ENCODE data around the gene GIMAP6.

GIMAP6 gene

DNA sequence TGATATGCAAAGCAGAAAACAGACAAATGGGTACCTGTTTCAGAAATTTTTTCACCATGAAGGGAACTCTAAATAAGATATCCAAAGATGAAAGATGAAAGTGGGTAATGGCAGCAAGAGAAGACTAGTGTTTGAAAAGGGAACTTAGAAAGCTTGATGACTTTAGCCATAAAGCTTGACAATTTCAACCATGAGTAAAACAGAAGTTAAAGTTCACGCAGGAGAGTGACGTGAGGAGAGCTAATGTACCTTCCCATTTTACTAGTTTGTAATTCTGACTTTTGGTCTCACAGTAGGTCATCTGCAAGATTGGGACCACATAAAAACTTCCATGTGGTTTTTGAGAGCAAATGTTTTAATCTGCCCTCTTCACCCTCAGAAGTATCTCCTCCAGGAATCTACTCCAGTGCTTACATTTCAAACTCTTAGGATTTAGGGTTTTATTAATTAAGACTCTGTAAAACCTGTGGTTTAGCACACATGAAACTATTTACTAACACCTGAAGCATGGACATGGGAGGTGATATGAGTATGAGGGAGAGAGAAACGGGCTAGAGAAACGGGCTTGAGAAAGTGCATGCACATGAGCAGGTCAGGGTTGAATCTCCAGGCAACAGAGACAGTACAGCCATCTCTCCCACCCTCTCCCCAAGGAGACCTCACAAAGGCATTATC is 28.9 kb upstream of the GIMAP6 start:
- TF ChIP-seq FOXP2 (optimal IDR thresholded peaks at IDR 0.05; ENCODE audit: borderline replicate concordance, extremely low read depth, extremely low read length, insufficient read depth) (no peak), TAF1 (IDR thresholded peaks at IDR 0.05; ENCODE audit: borderline replicate concordance, insufficient read depth, low read length) (no peak), SIN3A (IDR thresholded peaks at IDR 0.05; ENCODE audit: borderline replicate concordance, insufficient read depth, low read length) (no peak), POLR2AphosphoS5 (IDR thresholded peaks at IDR 0.05; ENCODE audit: low read depth, low read length) (no peak)
- TF ChIP-seq, protein P1, sequence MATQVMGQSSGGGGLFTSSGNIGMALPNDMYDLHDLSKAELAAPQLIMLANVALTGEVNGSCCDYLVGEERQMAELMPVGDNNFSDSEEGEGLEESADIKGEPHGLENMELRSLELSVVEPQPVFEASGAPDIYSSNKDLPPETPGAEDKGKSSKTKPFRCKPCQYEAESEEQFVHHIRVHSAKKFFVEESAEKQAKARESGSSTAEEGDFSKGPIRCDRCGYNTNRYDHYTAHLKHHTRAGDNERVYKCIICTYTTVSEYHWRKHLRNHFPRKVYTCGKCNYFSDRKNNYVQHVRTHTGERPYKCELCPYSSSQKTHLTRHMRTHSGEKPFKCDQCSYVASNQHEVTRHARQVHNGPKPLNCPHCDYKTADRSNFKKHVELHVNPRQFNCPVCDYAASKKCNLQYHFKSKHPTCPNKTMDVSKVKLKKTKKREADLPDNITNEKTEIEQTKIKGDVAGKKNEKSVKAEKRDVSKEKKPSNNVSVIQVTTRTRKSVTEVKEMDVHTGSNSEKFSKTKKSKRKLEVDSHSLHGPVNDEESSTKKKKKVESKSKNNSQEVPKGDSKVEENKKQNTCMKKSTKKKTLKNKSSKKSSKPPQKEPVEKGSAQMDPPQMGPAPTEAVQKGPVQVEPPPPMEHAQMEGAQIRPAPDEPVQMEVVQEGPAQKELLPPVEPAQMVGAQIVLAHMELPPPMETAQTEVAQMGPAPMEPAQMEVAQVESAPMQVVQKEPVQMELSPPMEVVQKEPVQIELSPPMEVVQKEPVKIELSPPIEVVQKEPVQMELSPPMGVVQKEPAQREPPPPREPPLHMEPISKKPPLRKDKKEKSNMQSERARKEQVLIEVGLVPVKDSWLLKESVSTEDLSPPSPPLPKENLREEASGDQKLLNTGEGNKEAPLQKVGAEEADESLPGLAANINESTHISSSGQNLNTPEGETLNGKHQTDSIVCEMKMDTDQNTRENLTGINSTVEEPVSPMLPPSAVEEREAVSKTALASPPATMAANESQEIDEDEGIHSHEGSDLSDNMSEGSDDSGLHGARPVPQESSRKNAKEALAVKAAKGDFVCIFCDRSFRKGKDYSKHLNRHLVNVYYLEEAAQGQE (IDR thresholded peaks at IDR 0.05; ENCODE audit: insufficient read depth in 1 of 2, low read depth in 2 of 2, low read length in 2 of 2), result no peak

DNA sequence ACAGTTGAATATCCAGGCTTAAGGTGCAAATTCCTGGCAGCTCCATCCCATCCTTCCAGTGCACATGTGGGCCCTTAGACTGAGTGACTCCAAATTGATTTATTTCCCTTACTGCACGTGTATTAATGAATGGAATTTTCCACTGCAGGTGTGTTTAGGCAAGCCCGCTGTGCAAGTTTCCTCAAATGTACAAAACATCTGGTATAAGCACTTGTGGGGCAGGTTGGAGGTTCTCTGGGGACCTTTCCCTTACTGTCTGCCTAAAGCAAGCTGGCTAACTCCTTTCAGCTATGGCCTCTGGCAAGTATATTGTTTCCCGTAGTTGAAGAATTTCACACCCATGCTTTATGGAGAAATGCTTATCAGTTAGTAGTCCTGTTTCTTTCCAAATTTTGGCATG is 25.3 kb upstream of the GIMAP6 start:
- TF ChIP-seq SIN3A (IDR thresholded peaks at IDR 0.05; ENCODE audit: borderline replicate concordance, insufficient read depth, low read length) (no peak), TAF1 (IDR thresholded peaks at IDR 0.05; ENCODE audit: borderline replicate concordance, insufficient read depth, low read length) (no peak), FOXP2 (optimal IDR thresholded peaks at IDR 0.05; ENCODE audit: borderline replicate concordance, extremely low read depth, extremely low read length, insufficient read depth) (no peak), POLR2AphosphoS5 (IDR thresholded peaks at IDR 0.05; ENCODE audit: low read depth, low read length) (no peak)
- TF ChIP-seq, protein P1 (IDR thresholded peaks at IDR 0.05; ENCODE audit: insufficient read depth in 1 of 2, low read depth in 2 of 2, low read length in 2 of 2), result no peak

DNA sequence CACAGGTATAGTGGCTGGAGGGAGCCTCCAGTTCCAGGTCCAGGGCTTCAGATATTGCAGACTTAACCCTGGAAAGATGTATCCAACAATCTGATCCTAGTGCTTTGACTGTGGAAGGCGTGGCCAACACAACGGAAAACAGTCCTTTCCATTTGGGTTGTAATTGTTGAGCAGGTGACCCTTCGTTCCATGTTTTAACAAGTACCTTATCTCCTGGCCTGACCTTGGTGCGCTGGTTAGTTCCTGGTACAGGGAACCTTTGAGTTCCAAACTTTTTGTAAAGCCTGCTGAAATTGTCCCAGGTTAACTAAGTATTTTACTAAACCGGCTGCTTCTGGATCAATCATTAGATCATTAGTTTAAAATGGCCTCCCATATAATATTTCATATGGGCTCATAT is 23.9 kb upstream of the GIMAP6 start:
- TF ChIP-seq TAF1 (IDR thresholded peaks at IDR 0.05; ENCODE audit: borderline replicate concordance, insufficient read depth, low read length) (no peak), POLR2AphosphoS5 (IDR thresholded peaks at IDR 0.05; ENCODE audit: low read depth, low read length) (no peak), SIN3A (IDR thresholded peaks at IDR 0.05; ENCODE audit: borderline replicate concordance, insufficient read depth, low read length) (no peak), FOXP2 (optimal IDR thresholded peaks at IDR 0.05; ENCODE audit: borderline replicate concordance, extremely low read depth, extremely low read length, insufficient read depth) (no peak)
- TF ChIP-seq, protein P1 (IDR thresholded peaks at IDR 0.05; ENCODE audit: insufficient read depth in 1 of 2, low read depth in 2 of 2, low read length in 2 of 2), result no peak

DNA sequence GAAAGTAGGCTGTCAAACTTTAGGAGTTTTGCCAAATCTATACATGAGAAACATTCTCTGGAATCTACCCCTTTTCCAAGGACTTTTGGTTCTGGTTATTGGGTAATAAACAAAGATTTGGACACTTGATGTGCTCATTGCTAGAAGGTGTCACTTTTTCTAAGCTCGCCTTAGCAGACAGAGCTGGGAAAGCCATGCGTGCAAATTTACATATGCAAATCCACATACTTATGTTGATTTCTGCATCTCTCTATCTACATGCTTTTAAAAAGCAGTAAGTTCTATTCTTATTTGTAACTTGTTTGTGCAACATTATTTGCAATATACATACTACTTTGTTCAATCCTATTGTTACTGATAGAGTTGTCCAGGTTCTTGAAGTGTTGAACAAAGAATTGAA is 22.5 kb upstream of the GIMAP6 start:
- no peak for TF ChIP-seq SIN3A (IDR thresholded peaks at IDR 0.05; ENCODE audit: borderline replicate concordance, insufficient read depth, low read length)
- TF ChIP-seq, protein P1 (IDR thresholded peaks at IDR 0.05; ENCODE audit: insufficient read depth in 1 of 2, low read depth in 2 of 2, low read length in 2 of 2), result no peak
- TF ChIP-seq POLR2AphosphoS5 (IDR thresholded peaks at IDR 0.05; ENCODE audit: low read depth, low read length), result no peak
- no peak for TF ChIP-seq TAF1 (IDR thresholded peaks at IDR 0.05; ENCODE audit: borderline replicate concordance, insufficient read depth, low read length)
- TF ChIP-seq FOXP2 (optimal IDR thresholded peaks at IDR 0.05; ENCODE audit: borderline replicate concordance, extremely low read depth, extremely low read length, insufficient read depth), result no peak
